ENCODE measurements around the gene FAM114A2. TPM values are rescaled to one million over a fixed set of nuclear protein-coding genes. Genes with fewer than 3 reads are reported as not detected.
"Not testable (repeated sequence)": the region's sequence is repeated elsewhere in the genome, so short reads cannot be mapped to it uniquely, and the experiment has no call there.

FAM114A2 gene
- total RNA-seq, 2 donors from 2014 or later, result 18.0 to 19.7 TPM

GRCh38 chr5:154025951-154026350 is 12.8 kb downstream of the FAM114A2 start:
- H3K4me1 Mint-ChIP-seq, result peaks cover 9% of the 10 kb centered on the region
- H3K9ac ChIP-seq (ENCODE audit: extremely low read depth, low read length, poor library complexity, severe bottlenecking), result no peak overlapping the region
- H3K27me3 Mint-ChIP-seq (ENCODE audit: insufficient read depth), result peaks cover 3% of the 10 kb centered on the region

GRCh38 chr5:154018919-154019318 is 19.8 kb downstream of the FAM114A2 start:
- not testable (repeated sequence) for H3K36me3 ChIP-seq (ENCODE audit: control insufficient read depth, insufficient read depth, low read length); H3K27ac ChIP-seq (ENCODE audit: low read depth, low read length); H3K4me3 Mint-ChIP-seq; H3K4me1 ChIP-seq (ENCODE audit: control insufficient read depth, insufficient read depth, low read length); H3K4me3 ChIP-seq (ENCODE audit: low read length); DNase-seq; H3K9ac ChIP-seq (ENCODE audit: extremely low read depth, low read length, poor library complexity, severe bottlenecking); H3K27ac Mint-ChIP-seq
- Mint-ChIP-seq H3K27me3 (ENCODE audit: insufficient read depth) (peaks cover 24% of the 10 kb centered on the region), H3K9me3 (peaks cover 18% of the 10 kb centered on the region), H3K4me1 (peaks cover 30% of the 10 kb centered on the region), H3K36me3 (ENCODE audit: low read depth) (peaks cover 41% of the 10 kb centered on the region)
- WGBS, 2 experiments (ENCODE audit: insufficient coverage in 1 of 2, insufficient read length in 1 of 2), result 83 to 95% methylated on average over 1 of the region's 1 CpG
- Histone ChIP-seq H3K9me3 (ENCODE audit: control insufficient read depth, low read length) (peaks cover 18% of the 10 kb centered on the region), H3K27me3 (ENCODE audit: control insufficient read depth, insufficient read depth, low read length, poor library complexity, severe bottlenecking) (peaks cover 10% of the 10 kb centered on the region)

More at GRCh38 chr5:154025951-154026350, 12.8 kb downstream of the FAM114A2 start:
- H3K27ac ChIP-seq (ENCODE audit: low read depth, low read length), result no peak overlapping the region
- H3K4me3 Mint-ChIP-seq, result no peak overlapping the region
- H3K4me1 ChIP-seq (ENCODE audit: control insufficient read depth, insufficient read depth, low read length), result no peaks in the 10 kb centered on the region
- H3K27ac Mint-ChIP-seq, result no peak overlapping the region
- peaks cover 16% of the 10 kb centered on the region for H3K36me3 ChIP-seq (ENCODE audit: control insufficient read depth, insufficient read depth, low read length)
- TF ChIP-seq, protein P1, sequence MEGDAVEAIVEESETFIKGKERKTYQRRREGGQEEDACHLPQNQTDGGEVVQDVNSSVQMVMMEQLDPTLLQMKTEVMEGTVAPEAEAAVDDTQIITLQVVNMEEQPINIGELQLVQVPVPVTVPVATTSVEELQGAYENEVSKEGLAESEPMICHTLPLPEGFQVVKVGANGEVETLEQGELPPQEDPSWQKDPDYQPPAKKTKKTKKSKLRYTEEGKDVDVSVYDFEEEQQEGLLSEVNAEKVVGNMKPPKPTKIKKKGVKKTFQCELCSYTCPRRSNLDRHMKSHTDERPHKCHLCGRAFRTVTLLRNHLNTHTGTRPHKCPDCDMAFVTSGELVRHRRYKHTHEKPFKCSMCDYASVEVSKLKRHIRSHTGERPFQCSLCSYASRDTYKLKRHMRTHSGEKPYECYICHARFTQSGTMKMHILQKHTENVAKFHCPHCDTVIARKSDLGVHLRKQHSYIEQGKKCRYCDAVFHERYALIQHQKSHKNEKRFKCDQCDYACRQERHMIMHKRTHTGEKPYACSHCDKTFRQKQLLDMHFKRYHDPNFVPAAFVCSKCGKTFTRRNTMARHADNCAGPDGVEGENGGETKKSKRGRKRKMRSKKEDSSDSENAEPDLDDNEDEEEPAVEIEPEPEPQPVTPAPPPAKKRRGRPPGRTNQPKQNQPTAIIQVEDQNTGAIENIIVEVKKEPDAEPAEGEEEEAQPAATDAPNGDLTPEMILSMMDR (conservative IDR thresholded peaks at IDR 0.05), result no peak
- no peaks in the 10 kb centered on the region for H3K27me3 ChIP-seq (ENCODE audit: control insufficient read depth, insufficient read depth, low read length, poor library complexity, severe bottlenecking)
- peaks cover 9% of the 10 kb centered on the region for H3K9me3 Mint-ChIP-seq
- DNase-seq, result no peak
- H3K4me3 ChIP-seq (ENCODE audit: low read length), result no peak overlapping the region
- H3K9me3 ChIP-seq (ENCODE audit: control insufficient read depth, low read length), result no peaks in the 10 kb centered on the region
- H3K36me3 Mint-ChIP-seq (ENCODE audit: low read depth), result peaks cover 25% of the 10 kb centered on the region

- Mint-ChIP-seq H3K36me3 (ENCODE audit: low read depth) (peaks cover 21% of the 10 kb centered on the region), H3K4me1 (peaks cover 17% of the 10 kb centered on the region), H3K9me3 (peaks cover 10% of the 10 kb centered on the region), H3K27ac (no peak overlapping the region), H3K4me3 (no peak overlapping the region), H3K27me3 (ENCODE audit: insufficient read depth) (peaks cover 18% of the 10 kb centered on the region)
- Histone ChIP-seq H3K27ac (ENCODE audit: low read depth, low read length) (no peak overlapping the region), H3K4me1 (ENCODE audit: control insufficient read depth, insufficient read depth, low read length) (no peaks in the 10 kb centered on the region), H3K27me3 (ENCODE audit: control insufficient read depth, insufficient read depth, low read length, poor library complexity, severe bottlenecking) (peaks cover 14% of the 10 kb centered on the region), H3K4me3 (ENCODE audit: low read length) (peak overlapping the region; percentile 5), H3K9ac (ENCODE audit: extremely low read depth, low read length, poor library complexity, severe bottlenecking) (no peak overlapping the region), H3K36me3 (ENCODE audit: control insufficient read depth, insufficient read depth, low read length) (no peaks in the 10 kb centered on the region), H3K9me3 (ENCODE audit: control insufficient read depth, low read length) (peaks cover 18% of the 10 kb centered on the region)
- no peak for DNase-seq
- TF ChIP-seq, protein P1 (conservative IDR thresholded peaks at IDR 0.05), result no peak
- 90 to 93% methylated on average over 3 to 4 of the region's 4 CpGs for WGBS, 2 experiments (ENCODE audit: insufficient coverage in 1 of 2, insufficient read length in 1 of 2)
These were observed 23.5 kb downstream of the FAM114A2 start for GRCh38 chr5:154015071-154015693.

- Mint-ChIP-seq H3K27ac (no peak overlapping the region), H3K36me3 (ENCODE audit: low read depth) (peaks cover 4% of the 10 kb centered on the region), H3K9me3 (peaks cover 10% of the 10 kb centered on the region), H3K27me3 (ENCODE audit: insufficient read depth) (peaks cover 7% of the 10 kb centered on the region), H3K4me1 (peaks cover 6% of the 10 kb centered on the region), H3K4me3 (no peak overlapping the region)
- Histone ChIP-seq H3K4me3 (ENCODE audit: low read length) (no peak overlapping the region), H3K36me3 (ENCODE audit: control insufficient read depth, insufficient read depth, low read length) (no peaks in the 10 kb centered on the region), H3K27ac (ENCODE audit: low read depth, low read length) (no peak overlapping the region), H3K4me1 (ENCODE audit: control insufficient read depth, insufficient read depth, low read length) (peaks cover 6% of the 10 kb centered on the region), H3K27me3 (ENCODE audit: control insufficient read depth, insufficient read depth, low read length, poor library complexity, severe bottlenecking) (peaks cover 14% of the 10 kb centered on the region), H3K9me3 (ENCODE audit: control insufficient read depth, low read length) (peaks cover 7% of the 10 kb centered on the region), H3K9ac (ENCODE audit: extremely low read depth, low read length, poor library complexity, severe bottlenecking) (no peak overlapping the region)
- TF ChIP-seq, protein P1 (conservative IDR thresholded peaks at IDR 0.05), result no peak
- 74 to 77% methylated on average over 3 of the region's 3 CpGs for WGBS, 2 experiments (ENCODE audit: insufficient coverage in 1 of 2, insufficient read length in 1 of 2)
- no peak for DNase-seq
These were observed 28.1 kb downstream of the FAM114A2 start for GRCh38 chr5:154010660-154011059.

All from endodermal cell (in vitro differentiated cells).